HG03439 (cell line): ENCODE data around the gene CCDC121.

ENCODE experiments used
- ATAC-seq: cut with Tn5 transposase; IDR thresholded peaks from one replicate; pipeline ENCODE4 v1.9.1; 2021; ENCODE audit warnings: mild to moderate bottlenecking, moderate library complexity; ENCODE audit not compliant: unreplicated experiment

The CCDC121 gene

GRCh38 chr2:27582695-27583389 lies 46.0 kb downstream of the CCDC121 start, which contains the start of gene ZNF512:
TSS of gene ZNF512 (plus strand) at chr2:27583042. CDS start at chr2:27583113, 71 bp downstream.
- peak; percentile 87 for ATAC-seq

DNA sequence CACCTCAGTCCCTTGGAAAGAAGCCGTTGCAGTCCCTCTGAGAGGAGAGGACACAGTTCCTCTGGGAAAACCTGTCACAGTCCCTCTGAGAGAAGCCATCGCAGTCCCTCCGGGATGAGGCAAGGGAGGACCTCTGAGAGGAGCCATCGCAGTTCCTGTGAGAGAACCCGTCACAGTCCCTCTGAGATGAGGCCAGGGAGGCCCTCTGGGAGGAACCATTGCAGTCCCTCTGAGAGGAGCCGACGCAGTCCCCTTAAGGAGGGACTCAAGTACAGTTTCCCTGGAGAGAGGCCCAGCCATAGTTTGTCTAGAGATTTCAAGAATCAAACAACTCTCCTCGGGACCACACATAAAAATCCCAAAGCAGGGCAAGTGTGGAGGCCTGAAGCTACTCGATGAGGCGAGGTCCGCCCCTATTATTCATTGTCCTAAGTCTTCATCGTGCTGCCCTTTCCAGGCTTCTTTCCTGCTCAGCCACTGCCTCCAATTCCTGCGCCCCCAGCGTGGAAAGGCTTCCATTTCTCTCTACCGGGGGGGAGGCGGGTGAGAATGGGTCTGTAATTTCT lies 46.6 kb downstream of the CCDC121 start:
- no peak for ATAC-seq

DNA sequence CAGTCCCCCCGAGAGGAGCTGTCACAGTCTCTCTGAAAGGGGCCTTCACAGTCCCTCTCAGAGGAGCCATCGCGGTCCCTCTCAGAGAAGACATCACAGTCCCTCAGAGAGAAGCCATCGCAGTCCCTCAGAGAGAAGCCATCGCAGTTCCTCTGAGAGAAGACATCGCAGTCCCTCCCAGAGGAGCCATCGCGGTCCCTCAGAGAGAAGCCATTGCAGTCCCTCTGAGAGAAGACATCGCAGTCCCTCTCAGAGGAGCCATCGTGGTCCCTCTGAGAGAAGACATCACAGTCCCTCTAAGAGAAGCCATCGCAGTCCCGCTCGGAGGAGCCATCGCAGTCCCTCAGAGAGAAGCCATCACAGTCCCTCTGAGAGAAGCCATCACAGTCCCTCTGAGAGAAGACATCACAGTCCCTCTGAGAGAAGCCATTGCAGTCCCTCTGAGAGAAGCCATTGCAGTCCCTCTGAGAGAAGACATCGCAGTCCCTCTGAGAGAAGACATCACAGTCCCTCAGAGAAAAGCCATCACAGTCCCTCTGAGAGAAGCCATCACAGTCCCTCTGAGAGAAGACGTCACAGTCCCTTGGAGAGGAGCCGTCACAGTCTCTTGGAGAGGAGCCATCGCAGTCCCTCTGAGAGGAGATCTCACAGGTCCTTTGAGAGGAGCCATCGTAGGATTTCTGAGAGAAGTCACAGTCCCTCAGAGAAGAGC lies 47.2 kb downstream of the CCDC121 start:
- no peak for ATAC-seq
